HUES64 (cell line): ENCODE results near the gene SUN1.
"Not testable (repeated sequence)": the region's sequence is repeated elsewhere in the genome, so short reads cannot be mapped to it uniquely, and the experiment has no call there.

Experiments used
- H3K27ac ChIP-seq: 2 replicates; pipeline ENCODE4 v1.7.0; 2013; ENCODE audit warnings: low read depth, low read length, inconsistent platforms
- H3K27me3 ChIP-seq: 2 replicates; pipeline ENCODE4 v1.6.1; 2013; ENCODE audit warnings: mild to moderate bottlenecking, low read length; ENCODE audit not compliant: insufficient read depth
- H3K36me3 ChIP-seq: 2 replicates; pipeline ENCODE4 v1.6.1; 2013; ENCODE audit warnings: mild to moderate bottlenecking, low read length; ENCODE audit not compliant: insufficient read depth
- H3K4me1 ChIP-seq: 2 replicates; pipeline ENCODE4 v1.6.1; 2013; ENCODE audit warnings: mild to moderate bottlenecking, low read length, moderate library complexity; ENCODE audit not compliant: insufficient read depth
- H3K4me3 ChIP-seq: 2 replicates; pipeline ENCODE4 v1.5.1; 2013; ENCODE audit warnings: mild to moderate bottlenecking, low read length, moderate library complexity
- H3K9ac ChIP-seq: 2 replicates; pipeline ENCODE4 v1.6.1; 2013; ENCODE audit warnings: mild to moderate bottlenecking, low read depth, low read length
- H3K9me3 ChIP-seq: 2 replicates; pipeline ENCODE4 v1.6.1; 2013; ENCODE audit warnings: low read depth, low read length; ENCODE audit not compliant: insufficient read depth
- WGBS: fragments of 150-250, 120-280 bp; methylation state at CpG from one replicate; pipeline ENCODE4 v1.1.7; 2013; ENCODE audit warnings: missing lambda C conversion rate; 5-methylcytosine and 5-hydroxymethylcytosine counted together

The SUN1 gene

GRCh38 chr7:794671-795329 lies 37.5 kb upstream of the SUN1 start:
- no peaks in the 10 kb centered on the region for H3K9me3 ChIP-seq
- H3K36me3 ChIP-seq: no peaks in the 10 kb centered on the region
- no peaks in the 10 kb centered on the region for H3K4me1 ChIP-seq
- H3K27ac ChIP-seq: no peak overlapping the region
- no peak overlapping the region for H3K9ac ChIP-seq
- 95% methylated on average over 31 of the region's 31 CpGs for WGBS
- H3K27me3 ChIP-seq: no peaks in the 10 kb centered on the region
- no peak overlapping the region for H3K4me3 ChIP-seq

- WGBS: 86% methylated on average over 4 of the region's 10 CpGs
- H3K27me3 ChIP-seq, H3K9ac ChIP-seq: not testable (repeated sequence)
Measured at GRCh38 chr7:796434-797169, 35.7 kb upstream of the SUN1 start.

GRCh38 chr7:798921-799470 lies 33.3 kb upstream of the SUN1 start:
- H3K36me3 ChIP-seq: no peaks in the 10 kb centered on the region
- H3K27me3 ChIP-seq: no peaks in the 10 kb centered on the region
- WGBS: 89% methylated on average over 12 of the region's 12 CpGs
- no peak overlapping the region for H3K4me3 ChIP-seq
- no peaks in the 10 kb centered on the region for H3K4me1 ChIP-seq
- H3K27ac ChIP-seq: no peak overlapping the region
- H3K9me3 ChIP-seq: no peaks in the 10 kb centered on the region
- H3K9ac ChIP-seq: no peak overlapping the region

More at GRCh38 chr7:796434-797169, 35.7 kb upstream of the SUN1 start:
- not testable (repeated sequence) for H3K4me1 ChIP-seq, H3K4me3 ChIP-seq, H3K27ac ChIP-seq, H3K36me3 ChIP-seq, H3K9me3 ChIP-seq

GRCh38 chr7:800692-801091 lies 31.6 kb upstream of the SUN1 start:
- H3K4me1 ChIP-seq: no peaks in the 10 kb centered on the region
- no peak overlapping the region for H3K4me3 ChIP-seq
- no peaks in the 10 kb centered on the region for H3K27me3 ChIP-seq
- H3K36me3 ChIP-seq: no peaks in the 10 kb centered on the region
- no peaks in the 10 kb centered on the region for H3K9me3 ChIP-seq
- 99% methylated on average over 7 of the region's 7 CpGs for WGBS
- no peak overlapping the region for H3K27ac ChIP-seq
- H3K9ac ChIP-seq: no peak overlapping the region

GRCh38 chr7:801351-801750 lies 30.9 kb upstream of the SUN1 start:
- not testable (repeated sequence) for H3K36me3 ChIP-seq, H3K27ac ChIP-seq, H3K4me3 ChIP-seq, H3K4me1 ChIP-seq, H3K9me3 ChIP-seq, H3K9ac ChIP-seq, H3K27me3 ChIP-seq
- WGBS: 98% methylated on average over 3 of the region's 6 CpGs

- 81% methylated on average over 19 of the region's 19 CpGs for WGBS
- Histone ChIP-seq H3K4me3 (no peak overlapping the region), H3K36me3 (no peaks in the 10 kb centered on the region), H3K9ac (peak overlapping the region; percentile 40; the same call in 1 of the 2 replicates), H3K9me3 (no peaks in the 10 kb centered on the region), H3K27ac (no peak overlapping the region), H3K4me1 (no peaks in the 10 kb centered on the region), H3K27me3 (no peaks in the 10 kb centered on the region)
Measured at GRCh38 chr7:801940-802381, 30.3 kb upstream of the SUN1 start.

- WGBS: 92% methylated on average over 18 of the region's 18 CpGs
- Histone ChIP-seq H3K27me3 (no peaks in the 10 kb centered on the region), H3K9ac (no peak overlapping the region), H3K27ac (no peak overlapping the region), H3K4me3 (no peak overlapping the region), H3K9me3 (no peaks in the 10 kb centered on the region), H3K4me1 (no peaks in the 10 kb centered on the region), H3K36me3 (no peaks in the 10 kb centered on the region)
Measured at GRCh38 chr7:802500-803242, 29.6 kb upstream of the SUN1 start.

- Histone ChIP-seq H3K27ac (no peak overlapping the region), H3K9me3 (no peaks in the 10 kb centered on the region), H3K9ac (no peak overlapping the region), H3K27me3 (no peaks in the 10 kb centered on the region), H3K4me3 (no peak overlapping the region), H3K4me1 (no peaks in the 10 kb centered on the region), H3K36me3 (no peaks in the 10 kb centered on the region)
- WGBS: 83% methylated on average over 9 of the region's 10 CpGs
Measured at GRCh38 chr7:803243-803635, 29.0 kb upstream of the SUN1 start.

- not testable (repeated sequence) for H3K27me3 ChIP-seq, H3K4me3 ChIP-seq, H3K27ac ChIP-seq, H3K4me1 ChIP-seq, H3K9ac ChIP-seq, H3K36me3 ChIP-seq, H3K9me3 ChIP-seq
- 88% methylated on average over 2 of the region's 4 CpGs for WGBS
Measured at GRCh38 chr7:803796-804195, 28.5 kb upstream of the SUN1 start.

- H3K4me3 ChIP-seq: no peak overlapping the region
- 93% methylated on average over 18 of the region's 18 CpGs for WGBS
- no peaks in the 10 kb centered on the region for H3K27me3 ChIP-seq
- H3K9me3 ChIP-seq: no peaks in the 10 kb centered on the region
- H3K9ac ChIP-seq: no peak overlapping the region
- no peak overlapping the region for H3K27ac ChIP-seq
- no peaks in the 10 kb centered on the region for H3K36me3 ChIP-seq
- no peaks in the 10 kb centered on the region for H3K4me1 ChIP-seq
Measured at GRCh38 chr7:805261-805660, 27.0 kb upstream of the SUN1 start.
